Testis (tissue), 3 donors: ENCODE measurements around the gene SLC4A3. TPM values are rescaled to one million over a fixed set of nuclear protein-coding genes. Genes with fewer than 3 reads are reported as not detected.

Experiments
- DNase-seq: peaks from one replicate; pipeline ENCODE4 v3.0.0-alpha.2; 2019
- H3K27ac ChIP-seq, 2 donors: fragments of 200-600 bp; sonication (generic); one replicate each; pipeline ENCODE4 v1.5.1; 2019
- H3K27me3 ChIP-seq: fragments of 200-600 bp; sonication (generic); one replicate; pipeline ENCODE4 v1.5.1; 2019
- H3K36me3 ChIP-seq: fragments of 200-600 bp; sonication (generic); one replicate; pipeline ENCODE4 v1.5.1; 2017; ENCODE audit warnings: low read depth; ENCODE audit errors: missing control alignments
- H3K4me1 ChIP-seq: fragments of 200-600 bp; sonication (generic); one replicate; pipeline ENCODE4 v1.5.1; 2019
- H3K4me3 ChIP-seq, 2 donors: fragments of 200-600 bp; sonication (generic); one replicate each; pipeline ENCODE4 v1.5.1; 2017 to 2019
- H3K9me3 ChIP-seq: fragments of 200-600 bp; sonication (generic); one replicate; pipeline ENCODE4 v1.5.1; 2017
- POLR2A ChIP-seq: fragments of 450-650 bp; IDR thresholded peaks from one replicate; pipeline ENCODE4 v1.6.1; 2017; ENCODE audit warnings: antibody characterized with exemption, mild to moderate bottlenecking, moderate library complexity
- WGBS, 2 donors: methylation state at CpG; one replicate each; pipeline ENCODE4 v1.1.5; 2018; 5-methylcytosine and 5-hydroxymethylcytosine counted together
- intact Hi-C: fragments of 100-400 bp; cut with DNase I; formaldehyde crosslinking; loops from one replicate; pipeline ENCODE4 v1.15.1; 2023; ENCODE audit warnings: low total_unique reads
- polyA plus RNA-seq: library from polyadenylated mRNA; stranded (reverse); fragments of 350-450 nt; fragmentation: Illumina TruSeq; extraction: RNeasy Lipid Tissue Mini Kit (QIAGEN cat#74804); gene quantifications from one replicate; pipeline ENCODE4 v1.2.3, GENCODE V29; 2014; ENCODE audit warnings: low read depth, low replicate concordance; ENCODE audit not compliant: insufficient read depth
- small RNA-seq, 2 donors: library from RNA; depleted of rRNA; stranded (forward); fragments of <200 nt; gene quantifications; one replicate each; pipeline ENCODE3, GENCODE V24; 2016
- total RNA-seq, 2 donors: library from RNA; depleted of rRNA; stranded (reverse); fragments of >200 nt; gene quantifications; one replicate each; pipeline ENCODE4 v1.2.3, GENCODE V29; 2016
- TF ChIP-seq, protein P1 (sequence below), 3 experiments: fragments of 450-650 bp in 2 of 3; fragments of 200-600 bp in 1 of 3; sonication (generic) in 1 of 3; IDR thresholded peaks; one replicate each; pipeline ENCODE4 v1.5.1; 2016 to 2019; ENCODE audit warnings: antibody characterized with exemption in 3 of 3, mild to moderate bottlenecking in 2 of 3, moderate library complexity in 1 of 3

SLC4A3 gene
- total and polyA plus RNA-seq, 3 donors from 2014 or later, result 15.1 to 44.3 (median 31.3) TPM

- intact Hi-C loops, result no loop called here
- Histone ChIP-seq H3K4me3 (no peak overlapping the region), H3K36me3 (no peaks in the 10 kb centered on the region), H3K4me1 (peaks cover 7% of the 10 kb centered on the region), H3K27me3 (no peaks in the 10 kb centered on the region), H3K9me3 (no peaks in the 10 kb centered on the region), H3K27ac (no peak overlapping the region)
- 42 to 55% methylated on average over 17 of the region's 17 CpGs for WGBS, 2 donors
- DNase-seq, result peak; percentile 75
- TF ChIP-seq POLR2A, result no peak
- TF ChIP-seq, protein P1, sequence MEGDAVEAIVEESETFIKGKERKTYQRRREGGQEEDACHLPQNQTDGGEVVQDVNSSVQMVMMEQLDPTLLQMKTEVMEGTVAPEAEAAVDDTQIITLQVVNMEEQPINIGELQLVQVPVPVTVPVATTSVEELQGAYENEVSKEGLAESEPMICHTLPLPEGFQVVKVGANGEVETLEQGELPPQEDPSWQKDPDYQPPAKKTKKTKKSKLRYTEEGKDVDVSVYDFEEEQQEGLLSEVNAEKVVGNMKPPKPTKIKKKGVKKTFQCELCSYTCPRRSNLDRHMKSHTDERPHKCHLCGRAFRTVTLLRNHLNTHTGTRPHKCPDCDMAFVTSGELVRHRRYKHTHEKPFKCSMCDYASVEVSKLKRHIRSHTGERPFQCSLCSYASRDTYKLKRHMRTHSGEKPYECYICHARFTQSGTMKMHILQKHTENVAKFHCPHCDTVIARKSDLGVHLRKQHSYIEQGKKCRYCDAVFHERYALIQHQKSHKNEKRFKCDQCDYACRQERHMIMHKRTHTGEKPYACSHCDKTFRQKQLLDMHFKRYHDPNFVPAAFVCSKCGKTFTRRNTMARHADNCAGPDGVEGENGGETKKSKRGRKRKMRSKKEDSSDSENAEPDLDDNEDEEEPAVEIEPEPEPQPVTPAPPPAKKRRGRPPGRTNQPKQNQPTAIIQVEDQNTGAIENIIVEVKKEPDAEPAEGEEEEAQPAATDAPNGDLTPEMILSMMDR (IDR thresholded peaks at IDR 0.05), result peak; percentile 79 to 94 (median 88)
Measured at GRCh38 chr2:219689676-219690628, 62.5 kb downstream of the SLC4A3 start.

DNA sequence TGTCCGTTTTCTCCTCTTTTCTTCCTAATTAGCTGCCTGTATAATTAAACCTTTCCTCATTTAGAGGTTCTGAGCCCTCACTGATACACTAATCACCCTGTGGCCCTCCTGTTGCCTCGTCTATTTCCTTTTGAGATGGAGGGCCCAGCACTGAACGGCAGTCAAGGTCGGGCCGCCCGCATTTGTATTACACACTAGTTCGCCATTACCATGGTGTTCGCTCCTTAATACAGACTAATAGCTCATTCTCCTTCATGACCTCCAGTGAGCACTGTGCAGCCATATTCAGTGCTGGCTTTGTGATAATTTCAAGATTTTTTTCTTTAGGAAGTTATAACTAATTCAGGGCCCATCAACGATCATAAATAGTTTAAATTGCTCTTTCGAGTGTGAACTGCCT, 64.1 kb downstream of the SLC4A3 start:
- H3K4me3 ChIP-seq, result no peak overlapping the region
- intact Hi-C loops, result no loop called here
- no peak for TF ChIP-seq POLR2A
- TF ChIP-seq, protein P1 (IDR thresholded peaks at IDR 0.05), result no peak
- no peaks in the 10 kb centered on the region for H3K27me3 ChIP-seq
- no peak overlapping the region for H3K27ac ChIP-seq
- 75 to 82% methylated on average over 10 of the region's 10 CpGs for WGBS, 2 donors
- peaks cover 5% of the 10 kb centered on the region for H3K4me1 ChIP-seq
- no peak for DNase-seq
- no peaks in the 10 kb centered on the region for H3K9me3 ChIP-seq
- H3K36me3 ChIP-seq, result no peaks in the 10 kb centered on the region

Small RNA genes lying within 50 kb of the gene (small RNA-seq; reads per million reads assigned to genes)
- gene RN7SKP213, result 0 to 0.09 reads per million in 2 donors

Other genes starting within 250 kb of the SLC4A3 start
- gene DNPEP, start 239.7 kb upstream of the SLC4A3 start, total RNA-seq, result 10 to 100 TPM; 84.8 to 90.2 TPM
- 145 TPM for gene DNPEP, start 239.7 kb upstream of the SLC4A3 start, polyA plus RNA-seq
- 10 to 100 TPM; 17.6 to 33.3 TPM for gene DES, start 209.3 kb upstream of the SLC4A3 start, total RNA-seq
- 199 TPM for gene DES, start 209.3 kb upstream of the SLC4A3 start, polyA plus RNA-seq
- 10 to 100 TPM; 23.0 to 24.3 TPM for gene SPEG, start 192.8 kb upstream of the SLC4A3 start, total RNA-seq
- gene SPEG, start 192.8 kb upstream of the SLC4A3 start, polyA plus RNA-seq, result 16.0 TPM
- gene GMPPA, start 128.7 kb upstream of the SLC4A3 start, total RNA-seq, result 10 to 100 TPM; 24.6 to 28.3 TPM
- 19.6 TPM for gene GMPPA, start 128.7 kb upstream of the SLC4A3 start, polyA plus RNA-seq
- gene ASIC4, start 113.1 kb upstream of the SLC4A3 start, total RNA-seq, result 1 to 10 TPM; 2.0 to 4.6 TPM
- 1.5 TPM for gene ASIC4, start 113.1 kb upstream of the SLC4A3 start, polyA plus RNA-seq
- 100 to 1,000 TPM; 796 to 992 TPM for gene CHPF, start 83.8 kb upstream of the SLC4A3 start, total RNA-seq
- 194 TPM for gene CHPF, start 83.8 kb upstream of the SLC4A3 start, polyA plus RNA-seq
- 10 to 100 TPM; 11.3 to 11.8 TPM for gene TMEM198, start 83.6 kb upstream of the SLC4A3 start, total RNA-seq
- gene TMEM198, start 83.6 kb upstream of the SLC4A3 start, polyA plus RNA-seq, result 7.3 TPM
- 100 to 1,000 TPM; 462 to 507 TPM for gene OBSL1, start 56.1 kb upstream of the SLC4A3 start, total RNA-seq
- gene OBSL1, start 56.1 kb upstream of the SLC4A3 start, polyA plus RNA-seq, result 312 TPM
- 100 to 1,000 TPM; 325 to 371 TPM for gene INHA, start 55.3 kb upstream of the SLC4A3 start, total RNA-seq
- 265 TPM for gene INHA, start 55.3 kb upstream of the SLC4A3 start, polyA plus RNA-seq
- 100 to 1,000 TPM; 130 to 134 TPM for gene STK11IP, start 29.8 kb upstream of the SLC4A3 start, total RNA-seq
- 81.9 TPM for gene STK11IP, start 29.8 kb upstream of the SLC4A3 start, polyA plus RNA-seq